ENCODE data around the gene SYS1.
A peak's percentile ranks its signal among the peaks of the same experiment; 100 is the strongest.
"Not testable (repeated sequence)": the region's sequence is repeated elsewhere in the genome, so short reads cannot be mapped to it uniquely, and the experiment has no call there.

Gene SYS1

GRCh38 chr20:45340236-45340847 is 22.6 kb upstream of the SYS1 start:
- DNase-seq, result no peak

- no peak for DNase-seq
Measured at GRCh38 chr20:45340951-45341350, 22.0 kb upstream of the SYS1 start.

- no peak for DNase-seq
Measured at GRCh38 chr20:45341579-45341938, 21.4 kb upstream of the SYS1 start.

- DNase-seq, result no peak
Measured at GRCh38 chr20:45341939-45342854, 20.8 kb upstream of the SYS1 start.

GRCh38 chr20:45342855-45343531 is 20.0 kb upstream of the SYS1 start:
- no peak for DNase-seq

GRCh38 chr20:45343532-45344167 is 19.3 kb upstream of the SYS1 start:
- no peak for DNase-seq

- peak; percentile 82 for DNase-seq
Measured at GRCh38 chr20:45344168-45344860, 18.6 kb upstream of the SYS1 start.

- no peak for DNase-seq
Measured at GRCh38 chr20:45345104-45345936, 17.6 kb upstream of the SYS1 start.

- no peak for DNase-seq
Measured at GRCh38 chr20:45346291-45346718, 16.7 kb upstream of the SYS1 start.

- DNase-seq, result no peak
Measured at GRCh38 chr20:45346851-45347250, 16.1 kb upstream of the SYS1 start.

- no peak for DNase-seq
Measured at GRCh38 chr20:45347297-45347935, 15.5 kb upstream of the SYS1 start.

GRCh38 chr20:45347936-45348778 is 14.8 kb upstream of the SYS1 start, which contains the start of gene SDC4:
TSS of gene SDC4 (minus strand) at chr20:45348424. CDS start at chr20:45348384, 40 bp downstream.
- peak; percentile 86 to 91 for DNase-seq

GRCh38 chr20:45350217-45350616 is 12.7 kb upstream of the SYS1 start:
- no peak for DNase-seq

GRCh38 chr20:45350795-45351194 is 12.2 kb upstream of the SYS1 start:
- DNase-seq, result not testable (repeated sequence)

GRCh38 chr20:45352729-45353128 is 10.2 kb upstream of the SYS1 start:
- DNase-seq, result no peak

GRCh38 chr20:45353746-45354145 is 9.2 kb upstream of the SYS1 start:
- no peak for DNase-seq

GRCh38 chr20:45354423-45355208 is 8.3 kb upstream of the SYS1 start:
- DNase-seq, result peak in 1 of 2 donors; percentile 27

- peak; percentile 72 to 75 for DNase-seq
Measured at GRCh38 chr20:45355209-45356084, 7.5 kb upstream of the SYS1 start.
